Mesothelial cell of epicardium (in vitro differentiated cells): ENCODE results near the gene DEUP1. TPM values are rescaled to one million over a fixed set of nuclear protein-coding genes. Genes with fewer than 3 reads are reported as not detected.

Source experiments
- DNase-seq, 2 experiments: peaks; one replicate each; pipeline ENCODE4 v3.0.0; 2021; ENCODE audit warnings: low spot score in 2 of 2; ENCODE audit not compliant: unreplicated experiment in 2 of 2
- H3K27ac Mint-ChIP-seq: 2 replicates; pipeline ENCODE4 v1.8.0; 2021; ENCODE audit warnings: mixed read lengths
- H3K27me3 Mint-ChIP-seq: 2 replicates; pipeline ENCODE4 v1.8.0; 2021; ENCODE audit warnings: low read depth, mixed read lengths
- H3K36me3 Mint-ChIP-seq: 2 replicates; pipeline ENCODE4 v1.8.0; 2021; ENCODE audit warnings: mixed read lengths
- H3K4me1 Mint-ChIP-seq: 2 replicates; pipeline ENCODE4 v1.8.0; 2021; ENCODE audit warnings: mixed read lengths
- H3K4me3 Mint-ChIP-seq: 2 replicates; pipeline ENCODE4 v1.8.0; 2021; ENCODE audit warnings: mild to moderate bottlenecking, moderate library complexity, mixed read lengths
- H3K9me3 Mint-ChIP-seq: 2 replicates; pipeline ENCODE4 v1.8.0; 2021; ENCODE audit warnings: mixed read lengths
- total RNA-seq: library from RNA; stranded (reverse); gene quantifications from 3 replicates; pipeline ENCODE4 v1.2.1, GENCODE V29; 2021
- TF ChIP-seq, protein P1 (sequence below): fragments of 200-600 bp; sonication (generic); IDR thresholded peaks from one replicate; pipeline ENCODE4 v1.5.0; 2021; ENCODE audit warnings: antibody characterized with exemption; ENCODE audit not compliant: unreplicated experiment

The DEUP1 gene
- total RNA-seq, 1 donor from 2014 or later = 1.2 TPM

DNA sequence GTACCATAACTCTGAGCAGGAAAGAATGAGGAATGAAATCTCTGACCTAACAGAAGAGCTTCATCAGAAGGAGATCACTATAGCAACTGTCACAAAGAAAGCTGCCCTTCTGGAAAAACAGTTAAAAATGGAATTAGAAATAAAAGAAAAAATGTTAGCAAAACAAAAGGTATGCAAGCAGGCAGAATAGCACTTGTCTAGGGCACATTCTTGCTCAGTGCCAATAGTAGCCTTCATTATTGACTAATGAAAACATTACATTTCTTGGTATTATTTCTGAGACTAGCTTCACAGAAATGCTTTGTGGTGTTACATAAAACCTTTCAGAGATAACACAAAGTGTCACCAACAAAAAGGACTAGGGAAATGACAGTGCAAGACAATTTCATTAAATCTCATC, 63.9 kb downstream of the DEUP1 start:
- no peak overlapping the region for H3K4me3 Mint-ChIP-seq
- no peaks in the 10 kb centered on the region for H3K9me3 Mint-ChIP-seq
- H3K36me3 Mint-ChIP-seq = no peaks in the 10 kb centered on the region
- TF ChIP-seq, protein P1, sequence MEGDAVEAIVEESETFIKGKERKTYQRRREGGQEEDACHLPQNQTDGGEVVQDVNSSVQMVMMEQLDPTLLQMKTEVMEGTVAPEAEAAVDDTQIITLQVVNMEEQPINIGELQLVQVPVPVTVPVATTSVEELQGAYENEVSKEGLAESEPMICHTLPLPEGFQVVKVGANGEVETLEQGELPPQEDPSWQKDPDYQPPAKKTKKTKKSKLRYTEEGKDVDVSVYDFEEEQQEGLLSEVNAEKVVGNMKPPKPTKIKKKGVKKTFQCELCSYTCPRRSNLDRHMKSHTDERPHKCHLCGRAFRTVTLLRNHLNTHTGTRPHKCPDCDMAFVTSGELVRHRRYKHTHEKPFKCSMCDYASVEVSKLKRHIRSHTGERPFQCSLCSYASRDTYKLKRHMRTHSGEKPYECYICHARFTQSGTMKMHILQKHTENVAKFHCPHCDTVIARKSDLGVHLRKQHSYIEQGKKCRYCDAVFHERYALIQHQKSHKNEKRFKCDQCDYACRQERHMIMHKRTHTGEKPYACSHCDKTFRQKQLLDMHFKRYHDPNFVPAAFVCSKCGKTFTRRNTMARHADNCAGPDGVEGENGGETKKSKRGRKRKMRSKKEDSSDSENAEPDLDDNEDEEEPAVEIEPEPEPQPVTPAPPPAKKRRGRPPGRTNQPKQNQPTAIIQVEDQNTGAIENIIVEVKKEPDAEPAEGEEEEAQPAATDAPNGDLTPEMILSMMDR = no peak
- H3K27me3 Mint-ChIP-seq = no peaks in the 10 kb centered on the region
- H3K4me1 Mint-ChIP-seq = peaks cover 15% of the 10 kb centered on the region
- no peak for DNase-seq
- no peak overlapping the region for H3K27ac Mint-ChIP-seq

DNA sequence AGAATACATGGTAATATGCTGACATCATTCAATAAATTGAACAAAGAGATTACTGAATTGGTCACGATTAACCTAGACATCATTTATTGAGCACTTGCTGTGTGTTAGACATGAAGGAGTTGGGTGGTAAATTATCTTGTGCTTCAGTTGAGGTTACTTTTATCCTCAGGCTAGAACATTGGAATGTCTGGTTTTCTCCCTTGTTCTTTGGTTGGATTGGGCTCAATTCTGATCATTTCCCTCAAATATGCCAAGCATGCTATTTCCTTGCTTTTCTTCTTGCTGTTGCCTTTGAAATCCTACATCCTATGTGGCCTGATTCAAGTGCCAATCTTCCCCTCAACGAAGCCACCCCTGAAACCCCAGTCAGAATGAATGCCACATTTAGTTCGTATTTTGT, 65.8 kb downstream of the DEUP1 start:
- TF ChIP-seq, protein P1 = no peak
- H3K4me1 Mint-ChIP-seq = peaks cover 15% of the 10 kb centered on the region
- H3K27ac Mint-ChIP-seq = no peak overlapping the region
- peaks cover 11% of the 10 kb centered on the region for H3K9me3 Mint-ChIP-seq
- H3K36me3 Mint-ChIP-seq = no peaks in the 10 kb centered on the region
- no peak for DNase-seq
- H3K4me3 Mint-ChIP-seq = no peak overlapping the region
- H3K27me3 Mint-ChIP-seq = no peaks in the 10 kb centered on the region

DNA sequence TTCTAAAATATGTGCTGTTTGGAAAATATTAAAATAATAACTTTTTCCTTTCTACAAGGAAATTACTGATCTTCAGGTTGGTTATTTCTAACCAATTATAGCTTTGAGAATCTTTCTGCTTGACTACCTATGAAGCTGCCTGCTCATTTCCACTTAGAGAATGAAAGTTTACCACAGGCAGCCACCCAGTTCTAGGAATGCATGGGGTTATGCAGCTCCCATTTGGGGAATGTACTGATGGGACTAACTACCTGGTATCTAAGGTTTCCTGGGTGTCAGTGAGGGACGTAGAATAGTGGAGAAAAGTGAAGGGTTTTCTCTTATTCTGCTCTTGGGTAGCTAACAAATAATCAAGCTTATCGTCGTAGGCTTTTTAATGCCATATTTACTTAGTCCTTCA, 73.4 kb downstream of the DEUP1 start:
- Mint-ChIP-seq H3K9me3 (peaks cover 17% of the 10 kb centered on the region), H3K27me3 (no peaks in the 10 kb centered on the region), H3K4me1 (no peaks in the 10 kb centered on the region), H3K4me3 (no peak overlapping the region), H3K36me3 (no peaks in the 10 kb centered on the region), H3K27ac (no peak overlapping the region)
- DNase-seq = no peak
- TF ChIP-seq, protein P1 = no peak

DNA sequence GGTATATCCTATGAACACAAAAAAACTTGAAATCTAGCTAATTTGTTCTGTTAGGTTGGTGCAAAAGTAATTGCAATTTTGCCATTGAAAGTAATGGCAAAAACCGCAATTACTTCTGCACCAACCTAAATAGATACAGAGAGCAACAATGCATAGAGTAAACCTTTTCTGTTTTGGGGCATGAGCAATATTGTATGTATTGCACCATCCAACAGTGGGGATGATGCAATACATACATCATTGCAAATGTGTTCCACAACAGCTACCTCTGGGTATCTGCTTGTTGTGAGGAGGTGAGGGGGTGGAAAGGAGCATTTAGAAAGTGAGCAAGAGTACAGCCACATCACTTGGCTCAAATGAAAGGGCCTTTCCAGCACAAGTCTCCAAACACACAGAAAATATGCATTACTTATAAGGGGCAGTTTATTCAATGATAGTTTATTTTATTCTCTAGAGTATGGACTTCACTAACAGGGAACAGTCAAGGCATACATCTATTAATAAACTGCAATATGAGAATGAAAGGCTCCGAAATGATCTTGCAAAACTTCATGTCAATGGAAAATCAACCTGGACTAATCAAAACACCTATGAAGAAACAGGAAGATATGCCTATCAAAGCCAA, 77.3 kb downstream of the DEUP1 start:
- DNase-seq = no peak
- Mint-ChIP-seq H3K27ac (no peak overlapping the region), H3K4me3 (no peak overlapping the region), H3K9me3 (no peaks in the 10 kb centered on the region), H3K27me3 (no peaks in the 10 kb centered on the region), H3K36me3 (no peaks in the 10 kb centered on the region), H3K4me1 (no peaks in the 10 kb centered on the region)
- TF ChIP-seq, protein P1 = no peak

DNA sequence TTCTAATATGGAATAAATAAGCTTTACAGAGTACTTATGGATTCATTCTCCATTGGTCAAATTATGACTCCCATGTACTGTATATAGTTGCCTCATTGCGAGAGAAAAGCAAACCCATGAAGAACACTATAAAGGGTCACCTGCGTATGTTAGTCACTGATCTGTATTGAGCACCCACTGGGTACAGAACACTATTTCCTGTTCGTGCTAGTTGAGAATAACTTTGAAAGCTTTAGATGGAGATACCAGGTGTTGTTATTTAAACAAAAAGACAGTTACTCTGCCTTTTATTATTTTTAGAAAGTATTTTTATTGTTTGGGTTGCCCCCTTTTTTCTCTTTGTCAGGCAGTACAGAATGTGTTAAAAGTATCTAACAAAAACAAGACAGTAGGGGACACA, 79.9 kb downstream of the DEUP1 start:
- Mint-ChIP-seq H3K36me3 (no peaks in the 10 kb centered on the region), H3K4me1 (no peaks in the 10 kb centered on the region), H3K27ac (no peak overlapping the region), H3K4me3 (no peak overlapping the region), H3K27me3 (no peaks in the 10 kb centered on the region), H3K9me3 (no peaks in the 10 kb centered on the region)
- TF ChIP-seq, protein P1 = no peak
- no peak for DNase-seq

DNA sequence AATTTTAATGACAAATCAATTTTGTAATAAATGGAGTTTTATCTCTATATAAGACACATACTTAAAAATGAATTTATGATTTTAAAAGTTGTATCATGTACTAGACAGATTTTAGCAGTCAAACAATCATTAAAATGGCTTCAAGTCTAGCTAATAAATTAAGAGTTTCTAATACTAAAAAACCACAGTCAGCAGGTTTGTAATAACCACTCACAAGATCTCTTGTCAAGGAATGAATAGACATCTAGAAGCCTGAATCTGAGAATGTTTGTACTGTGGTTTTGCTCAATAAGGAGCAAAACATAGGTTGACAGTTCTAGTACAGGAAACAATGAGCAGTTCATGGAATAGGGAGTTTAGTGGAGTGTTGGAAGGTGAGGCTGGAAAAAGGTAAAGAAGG, 81.2 kb downstream of the DEUP1 start:
- Mint-ChIP-seq H3K4me1 (no peaks in the 10 kb centered on the region), H3K27me3 (no peaks in the 10 kb centered on the region), H3K9me3 (peaks cover 5% of the 10 kb centered on the region), H3K36me3 (no peaks in the 10 kb centered on the region), H3K27ac (no peak overlapping the region), H3K4me3 (no peak overlapping the region)
- TF ChIP-seq, protein P1 = no peak
- DNase-seq = no peak
